Measurements from ENCODE around the gene ZDHHC19. TPM values are rescaled to one million over a fixed set of nuclear protein-coding genes. Genes with fewer than 3 reads are reported as not detected.

The ZDHHC19 gene
- polyA plus RNA-seq, 6 donors from 2014 or later = 4.7 to 39.3 (median 13.1) TPM

- H3K4me1 Mint-ChIP-seq = peaks cover 4 to 11% (median 10%) of the 10 kb centered on the region in 3 donors
- H3K9me3 Mint-ChIP-seq = no peaks in the 10 kb centered on the region
- H3K36me3 Mint-ChIP-seq = peaks cover 8% of the 10 kb centered on the region in 2 donors
- ATAC-seq (ENCODE audit: low read depth in 2 of 2) (no peak), DNase-seq (no peak)
- no peak overlapping the region for H3K4me3 Mint-ChIP-seq
- no peaks in the 10 kb centered on the region for H3K27me3 Mint-ChIP-seq
- H3K27ac Mint-ChIP-seq = peak overlapping the region in 3 of 6 donors; percentile 1 to 60 (median 21)
Observed at GRCh38 chr3:196236223-196236622, 25.0 kb upstream of the ZDHHC19 start.

GRCh38 chr3:196235452-196236122, 24.4 kb upstream of the ZDHHC19 start:
- no peak for ATAC-seq (ENCODE audit: low read depth in 2 of 2)
- no peak overlapping the region for H3K4me3 Mint-ChIP-seq
- H3K9me3 Mint-ChIP-seq = no peaks in the 10 kb centered on the region
- H3K27ac Mint-ChIP-seq = peak overlapping the region in 2 of 6 donors; percentile 43 to 74
- H3K27me3 Mint-ChIP-seq = no peaks in the 10 kb centered on the region
- H3K36me3 Mint-ChIP-seq = peaks cover 7 to 8% of the 10 kb centered on the region in 2 donors
- DNase-seq = no peak
- H3K4me1 Mint-ChIP-seq = peaks cover 4 to 11% (median 10%) of the 10 kb centered on the region in 3 donors

DNA sequence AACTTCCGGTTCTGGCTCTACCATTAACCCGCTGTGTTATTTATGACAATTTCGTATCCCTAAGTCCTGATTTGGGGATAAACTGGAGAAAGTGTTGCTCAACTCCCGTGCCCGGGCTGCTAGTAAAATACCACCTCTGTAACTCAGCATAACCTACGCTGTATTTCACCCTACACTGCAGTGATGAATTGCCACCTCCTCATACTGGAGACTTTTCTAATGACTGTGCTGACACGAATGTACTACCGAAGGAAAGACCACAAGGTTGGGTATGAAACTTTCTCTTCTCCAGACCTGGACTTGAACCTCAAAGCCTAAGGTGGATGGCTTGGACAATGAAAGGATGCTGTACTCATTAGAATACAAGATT, 21.7 kb upstream of the ZDHHC19 start:
- ATAC-seq (ENCODE audit: low read depth in 2 of 2) = no peak
- H3K4me3 Mint-ChIP-seq = no peak overlapping the region
- peak overlapping the region in 2 of 6 donors; percentile 29 to 48 for H3K27ac Mint-ChIP-seq
- no peaks in the 10 kb centered on the region for H3K27me3 Mint-ChIP-seq
- H3K4me1 Mint-ChIP-seq = peaks cover 4 to 11% (median 10%) of the 10 kb centered on the region in 3 donors
- no peaks in the 10 kb centered on the region for H3K36me3 Mint-ChIP-seq
- DNase-seq = no peak
- no peaks in the 10 kb centered on the region for H3K9me3 Mint-ChIP-seq

- Mint-ChIP-seq H3K27me3 (no peaks in the 10 kb centered on the region), H3K9me3 (no peaks in the 10 kb centered on the region), H3K27ac (peak overlapping the region in 1 of 6 donors; percentile 29), H3K4me1 (peaks cover 4 to 11% (median 10%) of the 10 kb centered on the region in 3 donors), H3K4me3 (no peak overlapping the region), H3K36me3 (no peaks in the 10 kb centered on the region)
- ATAC-seq (ENCODE audit: low read depth in 2 of 2) = peak; percentile 48 to 55
- DNase-seq = no peak
Observed at GRCh38 chr3:196232154-196232881, 21.1 kb upstream of the ZDHHC19 start.

DNA sequence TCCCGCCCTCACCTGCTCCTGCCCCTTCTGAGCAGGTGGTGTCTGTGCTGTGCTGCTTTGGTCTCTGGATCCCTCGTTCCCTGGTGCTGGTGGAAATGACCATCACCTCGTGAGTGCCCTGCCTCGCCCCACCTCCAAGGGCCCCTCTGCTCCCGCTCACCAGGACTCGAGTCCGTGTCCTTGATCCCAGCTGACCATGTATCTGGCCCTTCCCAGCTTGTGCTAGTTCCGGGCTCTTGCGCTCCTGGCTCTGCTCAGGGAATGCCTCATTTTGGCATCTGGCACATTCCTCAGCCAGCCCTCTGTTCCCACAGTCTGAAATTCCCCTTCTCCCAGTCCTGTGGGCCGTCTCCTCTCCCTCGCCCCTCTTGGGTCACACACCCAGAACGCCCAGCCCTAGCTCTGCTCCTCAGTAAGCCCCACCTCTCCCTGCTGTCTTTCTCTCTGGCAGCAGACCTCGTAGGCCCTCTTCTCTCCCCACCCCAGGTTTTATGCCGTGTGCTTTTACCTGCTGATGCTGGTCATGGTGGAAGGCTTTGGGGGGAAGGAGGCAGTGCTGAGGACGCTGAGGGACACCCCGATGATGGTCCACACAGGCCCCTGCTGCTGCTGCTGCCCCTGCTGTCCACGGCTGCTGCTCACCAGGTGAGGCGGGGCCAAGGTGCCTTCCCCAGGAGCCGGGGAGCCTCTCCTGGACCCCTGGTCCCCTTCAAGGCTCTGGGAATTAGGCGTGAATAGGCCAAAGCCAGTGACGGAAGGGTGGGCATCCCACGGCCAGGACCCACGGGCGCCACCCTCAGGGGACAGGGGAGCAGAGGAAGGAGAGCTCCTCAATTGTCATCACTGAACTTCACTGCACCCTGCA, 16.7 kb upstream of the ZDHHC19 start:
- Mint-ChIP-seq H3K36me3 (no peaks in the 10 kb centered on the region), H3K9me3 (no peaks in the 10 kb centered on the region), H3K27ac (no peak overlapping the region), H3K4me1 (peaks cover 4 to 8% (median 5%) of the 10 kb centered on the region in 3 donors), H3K4me3 (no peak overlapping the region), H3K27me3 (no peaks in the 10 kb centered on the region)
- no peak for ATAC-seq (ENCODE audit: low read depth in 2 of 2)
- DNase-seq = no peak

DNA sequence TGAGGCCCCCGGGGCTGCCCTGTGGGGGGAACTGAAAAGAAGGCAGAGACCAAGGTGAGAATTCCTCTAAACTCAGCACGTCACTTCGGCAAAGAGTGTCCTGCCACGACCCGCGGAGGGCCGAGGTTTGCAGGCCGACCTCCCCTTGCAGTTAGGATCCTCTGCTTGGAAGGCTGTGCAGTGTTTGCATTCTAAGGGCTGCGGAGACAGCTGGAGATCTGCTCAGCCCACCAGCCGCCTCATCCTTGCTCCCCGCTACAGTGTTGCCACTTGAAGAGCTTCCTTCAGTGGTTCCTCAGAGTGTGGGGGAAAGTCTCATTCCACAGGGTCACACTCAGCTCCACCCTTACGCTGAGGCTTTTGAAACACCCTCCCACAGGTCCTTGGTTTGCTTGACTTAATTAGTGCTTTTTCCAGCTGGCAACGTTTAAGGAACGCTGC, 15.9 kb upstream of the ZDHHC19 start:
- no peaks in the 10 kb centered on the region for H3K36me3 Mint-ChIP-seq
- ATAC-seq (ENCODE audit: low read depth in 2 of 2) (no peak), DNase-seq (no peak)
- H3K4me3 Mint-ChIP-seq = peak overlapping the region in 1 of 8 donors; percentile 10
- no peak overlapping the region for H3K27ac Mint-ChIP-seq
- H3K4me1 Mint-ChIP-seq = peaks cover under 1 to 5% (median under 1%) of the 10 kb centered on the region in 3 donors
- H3K27me3 Mint-ChIP-seq = no peaks in the 10 kb centered on the region
- no peaks in the 10 kb centered on the region for H3K9me3 Mint-ChIP-seq

- Mint-ChIP-seq H3K27ac (no peak overlapping the region), H3K9me3 (no peaks in the 10 kb centered on the region), H3K4me1 (no peaks in the 10 kb centered on the region), H3K36me3 (no peaks in the 10 kb centered on the region), H3K4me3 (no peak overlapping the region), H3K27me3 (no peaks in the 10 kb centered on the region)
- DNase-seq = no peak
- no peak for ATAC-seq (ENCODE audit: low read depth in 2 of 2)
Observed at GRCh38 chr3:196225763-196226364, 14.7 kb upstream of the ZDHHC19 start.

DNA sequence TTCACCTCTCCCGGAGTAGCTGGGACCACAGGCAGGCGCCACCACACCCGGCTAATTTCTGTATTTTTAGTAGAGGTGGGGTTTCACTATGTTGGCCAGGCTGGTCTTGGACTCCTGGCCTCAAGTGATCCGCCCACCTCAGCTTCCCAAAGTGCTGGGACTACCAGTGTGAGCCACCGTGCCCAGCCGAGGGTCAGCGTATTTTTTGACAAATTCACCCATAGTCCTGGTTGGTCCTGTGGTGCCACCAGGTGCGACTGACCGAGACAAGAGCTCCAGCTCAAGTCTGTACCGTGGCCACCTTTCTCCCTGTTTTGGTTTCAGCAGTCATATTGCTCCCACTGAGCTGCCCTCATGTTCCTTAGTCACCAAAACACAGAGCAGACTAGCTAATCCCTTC, 13.9 kb upstream of the ZDHHC19 start:
- peak overlapping the region in 1 of 8 donors; percentile 16 for H3K4me3 Mint-ChIP-seq
- H3K9me3 Mint-ChIP-seq = no peaks in the 10 kb centered on the region
- DNase-seq (no peak), ATAC-seq (ENCODE audit: low read depth in 2 of 2) (no peak)
- H3K27ac Mint-ChIP-seq = peak overlapping the region in 1 of 6 donors; percentile 33
- H3K4me1 Mint-ChIP-seq = peaks cover 4 to 5% (median 5%) of the 10 kb centered on the region in 3 donors
- H3K27me3 Mint-ChIP-seq = no peaks in the 10 kb centered on the region
- no peaks in the 10 kb centered on the region for H3K36me3 Mint-ChIP-seq

- no peaks in the 10 kb centered on the region for H3K36me3 Mint-ChIP-seq
- no peak overlapping the region for H3K4me3 Mint-ChIP-seq
- H3K9me3 Mint-ChIP-seq = no peaks in the 10 kb centered on the region
- ATAC-seq (ENCODE audit: low read depth in 2 of 2) (no peak), DNase-seq (no peak)
- H3K4me1 Mint-ChIP-seq = peaks cover 13 to 24% (median 19%) of the 10 kb centered on the region in 3 donors
- no peaks in the 10 kb centered on the region for H3K27me3 Mint-ChIP-seq
- no peak overlapping the region for H3K27ac Mint-ChIP-seq
Observed at GRCh38 chr3:196222876-196223595, 11.8 kb upstream of the ZDHHC19 start.

DNA sequence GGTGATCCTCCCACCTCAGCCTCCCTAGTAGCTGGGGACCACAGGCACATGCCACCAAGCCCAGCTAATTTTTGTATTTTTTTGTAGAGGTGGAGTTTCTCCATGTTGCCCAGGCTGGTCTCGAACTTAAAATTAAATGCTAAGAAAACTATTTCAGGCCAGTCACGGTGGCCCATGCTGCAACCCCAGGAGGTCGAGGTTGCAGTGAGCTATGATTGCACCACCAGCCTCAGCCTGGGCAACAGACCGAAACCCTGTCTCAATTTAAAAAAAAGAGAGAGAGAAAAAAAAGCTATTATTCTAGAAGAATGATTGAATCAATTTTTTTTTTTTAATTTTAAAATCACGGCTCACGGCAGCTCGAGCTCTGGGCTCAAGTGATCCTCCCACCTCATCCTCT, 9.8 kb upstream of the ZDHHC19 start:
- peaks cover 0 to 3% (median 0%) of the 10 kb centered on the region in 7 donors for H3K9me3 Mint-ChIP-seq
- ATAC-seq (ENCODE audit: low read depth in 2 of 2) = no peak
- peak overlapping the region in 1 of 8 donors; percentile 33 for H3K4me3 Mint-ChIP-seq
- no peaks in the 10 kb centered on the region for H3K27me3 Mint-ChIP-seq
- no peak for DNase-seq
- no peak overlapping the region for H3K27ac Mint-ChIP-seq
- peaks cover 21 to 28% (median 27%) of the 10 kb centered on the region in 3 donors for H3K4me1 Mint-ChIP-seq
- H3K36me3 Mint-ChIP-seq = no peaks in the 10 kb centered on the region

GRCh38 chr3:196220587-196220986, 9.4 kb upstream of the ZDHHC19 start:
- Mint-ChIP-seq H3K36me3 (no peaks in the 10 kb centered on the region), H3K4me3 (peak overlapping the region in 3 of 8 donors; percentile 49 to 84 (median 56)), H3K4me1 (peaks cover 21 to 28% (median 27%) of the 10 kb centered on the region in 3 donors), H3K27ac (peak overlapping the region in 2 of 6 donors; percentile 44 to 76), H3K9me3 (peaks cover 0 to 3% (median 0%) of the 10 kb centered on the region in 7 donors), H3K27me3 (no peaks in the 10 kb centered on the region)
- no peak for ATAC-seq (ENCODE audit: low read depth in 2 of 2)
- no peak for DNase-seq

DNA sequence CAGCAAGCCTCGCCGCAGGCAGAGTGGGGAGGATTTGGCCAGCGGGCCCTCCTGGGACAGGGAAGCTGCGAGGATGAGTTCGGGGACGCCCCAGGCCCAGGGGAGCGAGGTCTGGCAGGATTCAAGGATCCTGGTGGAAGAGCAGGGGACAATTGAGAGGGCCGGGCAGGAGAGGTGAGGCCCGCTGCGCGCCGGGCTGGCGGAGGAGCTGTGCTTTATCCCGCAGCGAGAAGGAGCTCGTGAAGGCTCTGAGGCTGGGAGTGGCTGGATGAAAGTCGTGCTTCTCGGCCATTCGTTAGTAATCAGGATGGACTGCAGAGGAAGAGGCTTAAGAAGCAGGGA, 8.7 kb upstream of the ZDHHC19 start:
- H3K27ac Mint-ChIP-seq = peak overlapping the region in 4 of 6 donors; percentile 53 to 95 (median 90)

More for the DNA sequence above, 8.7 kb upstream of the ZDHHC19 start:
- no peaks in the 10 kb centered on the region for H3K36me3 Mint-ChIP-seq
- no peak for ATAC-seq (ENCODE audit: low read depth in 2 of 2)
- H3K27me3 Mint-ChIP-seq = no peaks in the 10 kb centered on the region
- peaks cover 0 to 3% (median 0%) of the 10 kb centered on the region in 7 donors for H3K9me3 Mint-ChIP-seq
- H3K4me1 Mint-ChIP-seq = peaks cover 21 to 28% (median 27%) of the 10 kb centered on the region in 3 donors
- no peak for DNase-seq
- peak overlapping the region in 7 of 8 donors; percentile 84 to 94 (median 89) for H3K4me3 Mint-ChIP-seq

Data from naive B cell (primary cell).